GM12864 (cell line): ENCODE results near the gene CEP41.

Experiments used
- DNase-seq: peaks from one replicate; pipeline ENCODE4 v3.0.0-alpha.2; 2011; ENCODE audit warnings: low read depth
- H3K4me3 ChIP-seq: 2 replicates; pipeline ENCODE4 v1.5.1; 2011; ENCODE audit warnings: mild to moderate bottlenecking, low read depth, low read length, control low read depth
- CTCF ChIP-seq: IDR thresholded peaks from 2 replicates; pipeline ENCODE4 v1.5.1; 2011; ENCODE audit warnings: low read depth, mild to moderate bottlenecking, moderate library complexity, low read length, control low read depth, inconsistent platforms; ENCODE audit errors: missing control alignments

The CEP41 gene

GRCh38 chr7:130398526-130399090 is 42.2 kb downstream of the CEP41 start:
- H3K4me3 ChIP-seq, result no peak overlapping the region
- no peak for DNase-seq
- TF ChIP-seq CTCF, result no peak

DNA sequence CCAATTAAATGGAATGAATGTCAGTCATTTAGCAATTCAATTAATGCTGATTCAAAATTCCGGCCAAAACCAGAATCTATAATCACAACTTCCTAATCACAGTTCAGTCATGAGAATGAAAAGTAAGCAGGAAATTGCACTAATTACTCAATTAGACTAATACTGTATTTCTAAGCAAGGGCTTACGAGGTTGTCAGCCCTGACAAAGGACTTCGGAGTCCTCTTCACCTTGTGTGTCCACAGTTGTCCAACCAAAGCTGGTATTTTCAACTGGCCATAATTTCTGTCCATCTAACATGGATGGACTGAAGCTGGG is 43.1 kb downstream of the CEP41 start:
- no peak overlapping the region for H3K4me3 ChIP-seq
- no peak for TF ChIP-seq CTCF
- DNase-seq, result no peak

- H3K4me3 ChIP-seq, result no peak overlapping the region
- TF ChIP-seq CTCF, result no peak
- DNase-seq, result no peak
Observed at GRCh38 chr7:130397051-130397757, 43.6 kb downstream of the CEP41 start.

DNA sequence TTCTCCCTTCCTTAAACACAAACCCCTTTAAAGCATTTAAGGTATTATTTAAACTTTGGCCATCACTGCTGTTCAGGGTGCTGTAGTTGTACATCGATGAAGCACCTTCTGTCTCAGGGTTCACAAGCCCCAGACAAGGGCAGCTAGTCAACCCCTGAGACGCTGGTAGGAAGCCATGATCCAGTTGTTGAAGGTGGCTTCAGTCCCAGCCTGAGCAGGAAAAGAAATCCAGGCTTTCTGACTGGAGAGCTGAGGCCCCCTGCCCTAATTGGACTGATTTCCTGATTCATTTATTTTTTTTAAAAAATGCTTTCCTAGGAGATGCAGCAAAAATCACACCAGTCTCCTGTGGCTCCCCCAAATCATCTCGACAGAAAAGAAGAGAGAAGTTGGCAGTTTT is 44.7 kb downstream of the CEP41 start:
- DNase-seq, result no peak
- no peak overlapping the region for H3K4me3 ChIP-seq
- no peak for TF ChIP-seq CTCF

DNA sequence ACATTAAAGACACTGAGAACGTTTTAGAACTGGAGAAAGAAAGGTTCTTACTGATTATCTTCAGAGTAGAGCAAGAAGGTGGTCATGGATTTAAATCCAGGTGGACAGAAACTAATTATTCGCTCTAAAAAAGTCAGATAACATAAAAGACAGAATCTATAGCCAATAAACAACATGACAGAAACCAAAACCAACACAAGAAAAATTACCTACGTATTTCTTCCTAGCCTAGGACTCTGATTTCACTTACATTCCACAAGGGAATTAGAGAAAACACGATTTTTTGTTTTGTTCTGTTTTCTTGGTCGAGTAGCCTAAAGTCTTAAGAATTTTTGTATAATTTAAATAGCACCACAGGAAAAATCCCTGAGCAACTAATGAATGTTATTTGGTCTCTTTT is 45.4 kb downstream of the CEP41 start:
- DNase-seq, result no peak
- H3K4me3 ChIP-seq, result no peak overlapping the region
- TF ChIP-seq CTCF, result no peak

GRCh38 chr7:130394421-130395195 is 46.2 kb downstream of the CEP41 start:
- TF ChIP-seq CTCF, result no peak
- DNase-seq, result no peak
- no peak overlapping the region for H3K4me3 ChIP-seq

- no peak for TF ChIP-seq CTCF
- H3K4me3 ChIP-seq, result no peak overlapping the region
- no peak for DNase-seq
Observed at GRCh38 chr7:130393841-130394411, 46.9 kb downstream of the CEP41 start.
